NCI-H1417 treated with DMSO at 0.1 percent for 48 hours (cell line): ENCODE measurements around the gene CCAR1.
"Not testable (repeated sequence)": the region's sequence is repeated elsewhere in the genome, so short reads cannot be mapped to it uniquely, and the experiment has no call there.

ENCODE experiments used
- DNase-seq: peaks from one replicate; lab custom pipeline; 2025; lab: John Stamatoyannopoulos, UW

The CCAR1 gene

DNA sequence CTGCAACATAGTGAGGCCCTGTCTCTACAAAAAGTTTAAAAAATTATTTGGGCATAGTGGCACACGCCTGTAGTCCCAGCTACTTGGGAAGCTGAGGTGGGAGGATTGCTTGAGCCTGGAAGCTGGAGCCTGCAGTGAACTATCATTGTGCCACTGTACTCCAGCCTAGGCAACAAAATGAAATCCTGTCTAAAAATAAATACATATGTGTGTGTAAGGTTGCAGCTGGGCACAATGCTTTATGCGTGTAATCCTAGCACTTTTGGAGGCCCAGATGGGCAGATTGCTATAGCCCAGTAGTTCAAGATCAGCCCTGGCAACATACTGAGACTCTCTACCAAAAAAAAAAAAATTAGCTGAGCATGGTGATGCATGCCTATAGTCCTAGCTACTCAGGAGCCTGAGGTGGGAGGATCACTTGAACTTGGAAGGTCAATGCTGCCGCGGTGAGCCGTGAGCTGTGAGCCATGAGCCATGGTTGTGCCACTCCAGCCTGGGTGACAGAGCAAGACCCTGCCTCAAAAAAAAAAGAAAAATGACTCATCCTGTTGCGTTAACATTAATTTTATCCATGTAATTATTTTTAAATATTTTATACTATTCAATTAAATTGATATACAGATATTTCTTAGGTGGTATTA lies 38.3 kb downstream of the CCAR1 start:
- DNase-seq = no peak

DNA sequence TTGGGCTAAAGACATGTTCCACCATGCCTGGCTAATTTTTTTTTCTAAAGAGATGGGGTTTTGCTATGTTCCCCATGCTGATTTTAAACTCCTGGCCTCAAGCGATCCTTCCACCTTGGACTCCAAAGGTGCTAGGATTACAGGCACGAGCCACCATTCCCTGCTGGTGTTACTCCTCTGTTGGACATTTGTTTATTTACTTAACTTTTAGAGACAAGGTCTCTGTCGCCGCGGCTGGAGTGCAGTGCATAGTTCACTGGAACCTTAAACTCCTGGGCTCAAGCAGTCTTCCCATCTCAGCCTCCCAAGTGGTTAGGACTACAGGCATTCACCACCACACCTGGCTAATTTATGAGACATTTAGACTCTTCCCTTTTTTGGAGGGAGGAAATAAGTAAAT lies 38.9 kb downstream of the CCAR1 start:
- no peak for DNase-seq

DNA sequence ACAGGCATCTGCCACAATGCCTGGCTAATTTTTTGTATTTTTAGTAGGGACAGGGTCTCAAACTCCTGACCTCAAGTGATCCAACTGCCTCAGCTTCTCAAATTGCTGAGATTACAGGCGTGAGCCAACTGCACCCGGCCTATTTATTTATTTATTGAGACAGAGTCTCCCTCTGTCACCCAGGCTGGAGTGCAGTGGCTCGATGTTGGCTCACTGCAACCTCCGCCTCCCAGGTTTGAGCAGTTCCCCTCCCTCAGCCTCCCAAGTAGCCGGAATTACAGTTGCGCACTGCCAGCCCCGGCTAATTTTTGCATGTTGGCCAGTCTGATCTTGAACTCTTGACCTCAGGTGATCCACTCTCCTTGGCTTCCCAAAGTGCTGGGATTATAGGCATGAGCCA lies 46.4 kb downstream of the CCAR1 start:
- DNase-seq = not testable (repeated sequence)

DNA sequence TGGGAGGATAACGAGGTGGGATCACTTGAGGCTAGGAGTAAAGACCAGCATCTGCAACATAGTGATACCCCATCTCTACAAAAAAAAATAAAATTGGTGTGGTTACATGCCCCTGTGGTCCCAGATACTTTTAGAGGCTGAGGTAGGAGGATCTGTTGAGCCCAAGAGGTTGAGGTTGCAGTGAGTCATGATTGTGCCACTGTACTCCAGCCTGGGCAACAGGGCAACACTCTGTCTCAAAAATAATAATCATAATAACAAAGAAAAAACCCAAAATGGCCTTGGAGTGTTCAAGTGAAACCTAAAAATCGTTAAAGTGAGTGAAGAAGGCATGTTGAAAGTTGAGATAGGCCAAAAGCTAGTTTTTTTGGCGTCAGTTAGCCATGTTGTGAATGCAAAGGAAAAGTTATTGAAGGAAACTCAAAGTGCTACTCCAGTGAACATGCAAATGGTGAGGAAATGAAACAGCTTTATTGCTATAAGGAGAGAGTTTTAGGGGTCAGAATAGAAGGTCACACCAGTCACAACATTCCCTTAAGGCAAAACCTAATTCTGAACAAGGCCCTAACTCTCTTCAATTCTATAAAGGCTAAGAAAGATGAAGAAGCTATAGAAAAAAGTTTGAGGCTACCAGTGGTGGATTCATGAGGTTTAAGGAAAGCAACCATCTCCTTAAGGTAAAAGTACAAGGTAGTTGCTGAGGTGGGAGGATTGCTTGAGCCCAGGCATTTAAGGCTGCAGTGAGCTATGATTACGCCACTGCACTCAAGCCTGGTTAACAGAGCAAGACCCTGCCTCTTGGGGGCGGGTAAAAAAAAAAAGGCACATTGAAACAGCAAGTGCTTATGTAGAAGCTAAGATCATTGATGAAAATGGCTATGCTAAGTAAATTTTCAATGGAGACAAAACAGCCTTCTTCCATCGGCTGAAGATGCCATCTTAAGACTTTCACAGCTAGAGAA lies 60.9 kb downstream of the CCAR1 start:
- no peak for DNase-seq

DNA sequence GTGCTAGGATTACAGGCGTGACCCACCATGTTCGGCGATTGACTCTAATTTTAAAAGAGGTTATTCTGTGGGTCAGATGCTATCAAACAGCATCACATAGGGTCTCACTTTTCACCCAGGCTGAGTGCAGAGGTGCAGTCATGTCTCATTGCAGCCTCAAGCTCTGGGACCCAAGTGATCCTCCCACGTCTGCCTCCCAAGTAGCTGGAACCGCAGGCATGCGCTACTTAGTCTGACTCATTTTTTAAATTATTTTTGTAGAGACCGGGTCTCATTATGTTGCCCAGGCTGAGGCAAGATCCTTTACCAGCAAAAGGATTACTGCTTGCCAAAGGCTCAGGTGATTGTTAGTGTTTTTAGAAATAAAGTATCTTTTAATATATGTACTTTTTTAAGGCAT lies 63.4 kb downstream of the CCAR1 start:
- no peak for DNase-seq

DNA sequence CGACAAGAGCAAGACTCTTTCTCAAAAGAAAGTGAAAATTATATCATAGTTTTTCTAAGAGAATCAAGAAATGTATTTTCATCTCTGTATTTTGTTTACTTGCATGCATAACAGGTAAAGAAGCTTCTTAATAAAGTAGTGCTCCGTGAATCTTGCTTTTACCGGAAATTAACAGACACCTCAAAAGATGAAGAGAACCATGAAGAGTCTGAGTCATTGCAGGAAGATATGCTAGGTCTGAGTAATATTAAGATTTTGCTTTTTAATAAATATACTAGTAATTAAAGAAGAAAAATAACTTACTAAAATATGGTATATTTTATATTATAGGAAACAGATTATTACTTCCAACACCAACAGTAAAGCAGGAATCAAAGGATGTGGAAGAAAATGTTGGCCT lies 66.8 kb downstream of the CCAR1 start:
- DNase-seq = no peak

DNA sequence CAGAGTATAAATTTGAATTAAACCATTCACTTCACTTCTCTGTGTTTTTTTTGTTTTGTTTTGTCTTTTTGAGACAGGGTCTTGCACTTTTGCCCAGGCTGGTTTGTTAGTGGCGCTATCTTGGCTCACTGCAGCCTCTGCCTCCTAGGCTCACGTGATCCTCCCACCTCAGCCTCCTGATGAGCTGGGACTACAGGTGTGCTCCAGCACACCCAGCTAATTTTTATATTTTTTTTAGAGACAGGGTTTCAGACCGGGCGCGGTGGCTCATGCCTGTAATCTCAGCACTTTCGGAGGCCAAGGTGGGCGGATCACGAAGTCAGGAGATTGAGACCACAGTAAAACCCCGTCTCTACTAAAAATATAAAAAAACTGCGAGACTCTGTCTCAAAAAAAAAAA lies 69.4 kb downstream of the CCAR1 start:
- no peak for DNase-seq

DNA sequence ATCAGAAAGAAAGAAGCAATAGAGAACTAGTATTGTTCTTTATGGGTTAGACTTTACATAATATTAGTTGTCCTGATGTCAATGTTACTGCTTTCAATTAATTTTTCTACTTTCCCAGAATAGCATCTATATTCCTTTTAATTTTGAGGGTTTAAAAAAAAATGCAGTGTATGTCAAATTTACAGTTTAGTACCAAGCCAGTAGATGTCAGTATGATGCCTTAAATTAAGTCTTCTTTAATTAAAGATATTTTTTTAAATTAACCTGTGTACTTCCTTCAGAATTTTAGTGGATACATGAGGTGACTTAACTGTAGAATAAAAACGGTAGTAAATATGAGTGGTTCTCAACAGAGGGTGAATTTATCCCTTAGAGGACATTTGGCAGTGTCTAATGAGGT lies 71.1 kb downstream of the CCAR1 start:
- no peak for DNase-seq

DNA sequence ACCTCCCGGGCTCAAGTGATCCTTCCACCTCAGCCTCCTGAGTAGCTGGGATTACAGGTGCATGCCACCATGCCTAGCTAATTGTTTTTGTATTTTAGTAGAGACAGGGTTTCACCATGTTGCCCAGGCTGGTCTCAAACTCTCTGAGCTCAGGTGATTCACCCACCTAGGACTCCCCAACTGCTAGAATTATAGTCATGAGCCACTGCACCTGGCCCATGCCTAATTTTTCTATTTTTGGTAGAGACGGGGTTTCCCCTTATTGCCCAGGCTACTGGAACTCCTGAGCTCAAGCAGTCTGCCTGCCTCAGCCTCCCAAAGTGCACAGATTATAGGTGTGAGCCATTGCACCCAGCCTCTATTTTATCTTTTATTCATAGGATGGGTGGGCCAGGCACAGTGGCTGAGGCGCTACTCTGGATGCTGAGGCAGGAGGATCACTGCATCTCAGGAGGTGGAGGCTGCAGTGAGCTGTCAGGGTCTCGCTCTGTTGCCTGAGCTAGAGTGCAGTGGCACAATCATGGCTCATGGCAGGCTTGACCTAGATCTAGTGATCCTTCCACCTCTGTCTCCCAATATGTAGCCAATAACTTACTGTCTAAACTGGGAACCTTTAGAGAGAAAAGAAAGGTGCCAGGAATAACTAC lies 75.0 kb downstream of the CCAR1 start:
- no peak for DNase-seq

DNA sequence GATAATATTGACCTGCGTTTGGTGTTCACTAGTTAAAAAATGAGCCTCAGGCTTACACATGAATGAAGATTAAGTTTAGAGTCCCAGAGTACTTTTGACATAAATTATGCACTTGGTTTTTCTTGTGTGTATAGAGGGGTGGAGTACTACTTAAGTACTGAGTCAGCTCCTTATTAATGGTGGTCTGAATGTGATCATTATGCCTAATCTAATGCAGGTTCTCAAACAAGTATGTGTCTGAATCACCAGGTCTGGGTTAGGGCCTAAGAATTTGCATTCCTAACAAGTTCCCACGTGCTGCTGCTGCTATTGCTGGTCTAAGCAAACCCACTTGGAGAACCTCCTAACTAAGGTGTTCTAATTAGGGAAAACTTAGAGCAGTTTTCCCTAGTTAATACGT lies 75.6 kb downstream of the CCAR1 start:
- DNase-seq = no peak

DNA sequence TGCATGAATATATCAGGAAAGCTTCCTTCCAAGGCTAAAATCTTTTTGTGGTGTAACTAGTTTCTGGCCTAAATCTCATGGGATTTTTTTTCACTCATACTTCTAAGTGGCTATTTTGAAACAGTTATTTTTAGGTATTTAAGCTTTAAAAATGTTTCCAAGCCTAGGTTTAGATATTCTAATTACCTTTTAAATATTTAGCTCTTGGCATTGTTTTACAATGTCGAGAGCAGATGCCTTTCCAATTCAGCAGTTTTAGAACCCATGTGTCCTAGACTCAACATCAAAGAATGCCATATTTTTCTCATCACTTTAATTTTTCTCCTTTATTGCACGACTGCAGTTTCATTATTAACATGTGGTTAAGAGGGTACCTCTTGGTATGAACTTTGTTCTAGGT lies 79.2 kb downstream of the CCAR1 start:
- DNase-seq = no peak

DNA sequence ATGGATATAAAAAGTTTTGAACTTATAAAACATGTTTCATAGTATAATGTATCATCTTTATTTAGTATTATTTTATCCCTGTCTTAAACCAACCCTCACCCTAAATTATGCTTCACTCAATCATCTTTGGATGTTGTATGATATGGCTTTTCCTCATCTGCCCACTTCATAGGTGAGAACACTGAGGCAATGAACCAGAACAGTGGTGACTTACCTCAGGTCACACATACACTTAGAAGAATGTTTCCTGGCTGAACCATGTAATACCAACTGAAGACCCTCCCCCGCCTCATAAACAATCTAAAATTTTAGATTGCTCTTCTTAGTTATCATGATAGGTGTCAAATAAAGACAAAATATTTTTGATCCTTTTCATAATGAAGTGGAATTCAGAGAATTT lies 83.7 kb downstream of the CCAR1 start:
- no peak for DNase-seq

DNA sequence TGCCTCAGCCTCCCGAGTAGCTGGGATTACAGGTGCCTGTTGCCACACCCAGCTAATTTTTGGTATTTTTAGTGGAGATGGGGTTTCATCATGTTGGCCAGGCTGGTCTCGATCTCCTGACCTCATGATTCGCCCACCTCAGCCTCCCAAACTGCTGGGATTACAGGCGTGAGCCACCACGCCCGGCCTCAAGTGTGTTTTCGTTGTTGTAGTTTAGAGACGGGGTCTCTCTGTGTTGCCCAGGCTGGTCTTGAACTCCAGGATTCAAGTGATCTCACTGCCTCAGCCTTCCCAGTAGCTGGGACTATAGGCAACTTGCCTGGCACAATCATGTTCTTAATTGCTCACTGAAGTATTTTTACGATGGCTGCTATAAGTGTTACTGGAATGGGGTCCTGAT lies 89.8 kb downstream of the CCAR1 start:
- not testable (repeated sequence) for DNase-seq

DNA sequence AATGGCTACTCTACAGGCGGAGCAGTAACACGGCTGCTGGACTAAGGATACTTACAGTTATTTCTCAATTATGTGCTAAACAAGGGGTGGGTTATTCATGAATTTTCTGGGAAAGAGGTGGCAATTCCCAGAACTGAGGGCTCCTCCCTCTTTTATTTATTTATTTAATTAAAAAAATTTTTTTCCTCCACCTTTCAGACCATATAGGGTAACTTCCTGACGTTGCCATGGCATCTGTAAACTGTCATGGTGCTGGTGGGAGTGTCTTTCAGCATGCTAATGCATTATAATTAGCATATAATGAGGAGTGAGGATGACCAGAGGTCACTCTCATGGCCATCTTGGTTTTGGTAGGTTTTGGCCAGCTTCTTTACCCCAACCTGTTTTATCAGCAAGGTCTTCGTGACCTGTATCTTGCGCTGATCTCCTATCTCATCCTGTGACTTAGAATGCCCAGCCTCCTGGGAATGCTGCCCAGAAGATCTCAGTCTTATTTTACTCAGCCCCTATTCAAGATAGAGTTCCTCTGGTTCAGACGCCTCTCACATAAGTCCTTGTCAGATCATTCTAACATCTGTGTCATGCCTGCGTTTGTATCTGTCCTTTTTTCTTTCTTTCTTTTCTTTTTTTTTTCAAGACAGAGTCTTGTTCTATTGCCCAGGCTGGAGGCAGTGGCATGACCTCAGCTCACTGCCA lies 90.4 kb downstream of the CCAR1 start:
- DNase-seq = no peak

DNA sequence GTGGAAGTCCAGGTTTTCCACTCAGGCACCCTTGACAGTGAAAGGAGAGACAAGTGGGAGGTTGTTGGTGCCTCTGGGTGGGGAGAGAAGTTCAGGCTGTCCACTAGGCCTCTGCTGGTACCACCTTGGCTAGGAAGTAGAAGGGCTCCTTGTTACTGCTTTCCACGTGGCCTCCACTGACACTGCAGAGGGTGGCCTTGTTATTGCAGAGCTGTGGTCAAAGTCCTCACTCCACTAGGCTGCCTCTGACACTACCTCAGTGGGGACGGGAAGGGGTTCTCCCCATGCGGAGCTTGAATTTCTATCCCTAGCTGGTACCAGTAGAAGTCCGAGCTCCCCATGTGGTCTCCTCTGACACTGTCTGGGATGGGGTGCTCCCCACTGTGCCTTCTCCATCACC lies 91.4 kb downstream of the CCAR1 start:
- DNase-seq = no peak

DNA sequence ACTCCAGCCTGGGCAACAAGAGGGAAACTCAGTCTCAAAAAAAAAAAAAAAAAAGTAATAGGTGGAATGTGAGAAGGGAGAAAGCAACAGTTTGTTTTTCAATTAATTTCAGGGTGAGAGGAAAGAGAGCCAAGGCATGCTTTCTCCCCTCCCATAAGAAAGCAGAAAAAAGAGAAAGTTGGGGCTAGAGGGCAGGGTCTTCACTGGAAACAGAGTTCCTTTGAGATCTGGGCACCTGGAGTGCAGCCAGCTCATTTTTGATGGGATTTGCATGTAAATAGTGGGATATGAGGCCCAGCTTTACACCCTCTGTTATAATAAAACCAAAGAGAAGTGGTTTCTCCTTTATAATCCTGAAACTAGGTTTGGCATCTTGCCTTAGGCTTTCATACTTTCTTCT lies 92.5 kb downstream of the CCAR1 start:
- no peak for DNase-seq

DNA sequence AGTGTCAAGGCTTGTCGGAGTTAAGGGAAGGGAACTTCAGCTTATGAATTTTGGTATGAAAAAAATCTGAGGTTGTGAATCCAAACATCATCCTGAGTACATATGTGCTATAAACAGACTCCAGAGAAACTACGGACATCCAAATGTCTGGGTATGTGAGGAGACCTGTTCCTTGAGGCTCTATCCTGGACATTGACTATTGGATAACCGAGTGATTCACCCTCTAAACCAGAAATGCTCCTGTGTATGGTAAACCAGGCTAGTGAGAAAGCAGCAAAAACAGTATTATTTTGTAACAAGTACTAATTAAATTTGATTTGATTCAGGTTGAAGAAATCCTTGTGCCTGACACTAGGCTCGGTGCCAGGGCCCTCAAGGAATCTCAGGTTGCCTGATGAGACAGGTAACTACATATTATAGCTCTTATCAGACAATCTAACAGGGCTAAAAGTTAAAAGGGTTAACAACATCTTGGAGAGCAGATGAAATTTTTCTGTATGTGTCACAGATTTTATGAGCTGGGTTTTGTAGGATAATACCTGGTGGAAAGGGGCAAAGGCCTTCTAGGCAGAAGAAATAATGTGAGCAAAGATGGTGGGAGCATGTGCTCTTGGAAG lies 95.9 kb downstream of the CCAR1 start:
- DNase-seq = no peak

DNA sequence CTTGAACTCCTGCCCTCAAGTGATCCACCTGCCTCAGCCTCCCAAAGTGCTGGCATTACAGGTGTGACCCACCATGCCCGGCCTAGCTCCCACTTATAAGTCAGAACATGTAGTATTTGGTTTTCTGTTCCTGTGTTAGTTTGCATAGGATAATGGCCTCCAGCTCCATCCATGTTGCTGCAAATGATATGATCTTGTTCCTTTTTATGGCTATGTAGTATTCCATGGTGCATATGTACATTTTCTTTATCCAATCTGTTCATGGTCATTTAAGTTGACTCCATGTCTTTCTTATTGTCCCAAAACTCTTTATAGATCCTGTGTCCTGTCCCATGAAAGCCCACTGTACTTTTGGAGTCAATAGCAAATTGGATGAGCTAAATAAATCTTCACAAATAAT lies 99.3 kb downstream of the CCAR1 start:
- not testable (repeated sequence) for DNase-seq

DNA sequence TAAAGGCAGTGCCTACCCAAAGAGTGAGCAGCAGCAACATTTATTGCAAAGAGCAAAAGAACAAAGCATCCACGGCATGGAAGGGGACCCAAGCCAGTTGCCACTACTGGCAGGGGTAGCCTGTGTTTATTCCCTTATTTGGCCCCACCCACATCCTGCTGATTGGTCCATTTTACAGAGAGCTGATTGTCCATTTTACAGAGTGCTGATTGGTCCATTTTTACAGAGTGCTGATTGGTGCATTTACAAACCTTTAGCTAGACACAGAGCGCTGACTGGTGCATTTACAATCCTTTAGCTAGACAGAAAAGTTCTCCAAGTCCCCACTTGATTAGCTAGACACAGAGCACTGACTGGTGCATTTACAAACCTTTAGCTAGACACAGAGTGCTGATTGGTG lies 101.6 kb downstream of the CCAR1 start:
- not testable (repeated sequence) for DNase-seq

DNA sequence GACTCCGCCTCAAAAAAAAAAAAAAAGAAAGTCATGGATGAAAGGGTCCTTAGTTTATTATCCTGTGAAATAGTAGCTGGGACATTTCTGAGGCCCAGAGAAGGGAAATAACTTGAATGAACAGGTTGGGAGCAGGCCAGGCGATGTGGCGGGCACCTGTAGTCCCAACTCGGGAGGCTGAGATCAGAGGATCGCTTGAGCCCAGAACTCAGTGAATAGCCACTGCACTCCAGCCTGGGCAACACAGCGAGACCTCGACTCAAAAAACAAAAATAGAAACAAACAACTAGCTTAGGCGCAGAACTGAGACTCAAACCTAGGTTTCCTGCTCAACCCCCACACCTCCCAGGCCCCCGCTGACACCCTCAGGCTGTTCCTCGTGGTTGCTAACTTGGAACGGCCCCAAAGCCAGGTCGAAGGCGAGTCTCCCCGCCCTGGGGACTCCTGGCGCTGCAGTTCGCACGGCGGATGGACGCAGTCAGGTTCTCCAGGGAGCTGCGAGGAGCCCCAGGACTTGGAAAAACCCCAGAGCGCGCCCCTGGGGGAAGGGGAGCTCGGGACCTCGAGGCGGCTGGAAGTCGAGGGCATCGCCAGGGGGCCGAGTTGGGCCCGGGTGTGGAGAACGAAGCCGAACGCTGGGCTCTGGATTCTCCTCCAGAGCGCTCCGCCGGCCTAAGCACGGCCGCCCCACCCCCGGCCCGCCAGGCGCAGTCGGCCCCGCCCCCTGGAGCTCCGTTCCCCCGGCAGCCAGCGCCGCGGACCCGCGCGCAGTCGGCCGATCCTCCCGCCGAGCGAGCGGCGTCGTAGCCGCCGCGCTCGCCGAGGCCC lies 105.9 kb downstream of the CCAR1 start, which contains the start of gene STOX1:
STOX1 (plus strand) TSS at position 768 of the 828 bp plus-strand sequence. CDS start 93 bp downstream, outside the sequence.
- no peak for DNase-seq

DNA sequence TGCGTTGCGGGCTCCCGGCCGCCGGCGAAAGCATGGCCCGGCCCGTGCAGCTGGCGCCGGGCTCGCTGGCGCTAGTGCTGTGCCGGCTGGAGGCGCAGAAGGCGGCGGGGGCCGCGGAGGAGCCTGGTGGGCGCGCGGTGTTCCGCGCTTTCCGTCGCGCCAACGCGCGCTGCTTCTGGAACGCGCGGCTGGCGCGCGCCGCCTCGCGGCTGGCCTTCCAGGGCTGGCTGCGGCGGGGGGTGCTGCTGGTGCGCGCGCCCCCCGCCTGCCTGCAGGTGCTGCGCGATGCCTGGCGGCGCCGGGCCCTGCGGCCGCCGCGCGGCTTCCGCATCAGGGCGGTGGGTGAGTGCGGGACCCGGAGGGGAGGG lies 106.5 kb downstream of the CCAR1 start:
- not testable (repeated sequence) for DNase-seq
